K562 (cell line): Measurements from ENCODE around the gene RSBN1L.

Source experiments
- CTCF ChIP-seq, 3 experiments: IDR thresholded peaks in 2 of 3; conservative IDR thresholded peaks in 1 of 3; 2 replicates each; pipeline ENCODE4 v1.5.1; 2011 to 2012; ENCODE audit warnings: low read length in 3 of 3, mild to moderate bottlenecking in 3 of 3, control low read depth in 2 of 3, improper control_type of control experiment in 1 of 3, inconsistent platforms in 1 of 3, low read depth in 1 of 3, mixed read lengths in 1 of 3, moderate library complexity in 1 of 3; ENCODE audit not compliant: insufficient read depth in 2 of 3
- FOXA1 ChIP-seq: fragments of 450-650 bp; IDR thresholded peaks from 2 replicates; pipeline ENCODE4 v1.6.1; 2016; ENCODE audit warnings: mild to moderate bottlenecking, borderline replicate concordance
- GTF2F1 ChIP-seq: IDR thresholded peaks from 2 replicates; pipeline ENCODE4 v1.6.1; 2011; ENCODE audit warnings: low read depth, low read length, improper control_type of control experiment
- IFI16 ChIP-seq: fragments of 250-450 bp; sonication (Bioruptor Pico); IDR thresholded peaks from 2 replicates; pipeline ENCODE4 v2.1.2; 2022; ENCODE audit warnings: mild to moderate bottlenecking, inconsistent platforms
- SIN3A ChIP-seq, 2 experiments: fragments of 150-350 bp in 1 of 2; IDR thresholded peaks; 2 replicates each; pipeline ENCODE4 v1.6.1; 2011 to 2016; ENCODE audit warnings: borderline replicate concordance in 2 of 2, low read depth in 2 of 2, low read length in 2 of 2, mild to moderate bottlenecking in 2 of 2, moderate library complexity in 2 of 2; ENCODE audit not compliant: control insufficient read depth in 1 of 2
- ZNF3 ChIP-seq: fragments of 250-450 bp; sonication (Bioruptor Pico); IDR thresholded peaks from 2 replicates; pipeline ENCODE4 v1.5.0; 2021; ENCODE audit warnings: mild to moderate bottlenecking, moderate library complexity

GRCh38 chr7:77778535-77778934 is 82.3 kb downstream of the RSBN1L start:
- TF ChIP-seq CTCF (IDR thresholded peaks at IDR 0.05 in 2 of 3, conservative IDR thresholded peaks at IDR 0.05 in 1 of 3; ENCODE audit: insufficient read depth in 2 of 3, low read depth in 1 of 3, low read length in 3 of 3) (no peak), GTF2F1 (no peak), FOXA1 (no peak), ZNF3 (CRISPR knock-in tag) (no peak), IFI16 (CRISPR knock-in tag) (no peak), SIN3A (IDR thresholded peaks at IDR 0.05; ENCODE audit: borderline replicate concordance in 2 of 2, control insufficient read depth in 1 of 2, low read depth in 2 of 2, low read length in 2 of 2) (no peak)
